Urinary bladder (tissue), 4 donors: ENCODE results near the gene SNORC. TPM values are rescaled to one million over a fixed set of nuclear protein-coding genes. Genes with fewer than 3 reads are reported as not detected.
"Not testable (repeated sequence)": the region's sequence is repeated elsewhere in the genome, so short reads cannot be mapped to it uniquely, and the experiment has no call there.

Experiments
- DNase-seq: peaks from one replicate; pipeline ENCODE4 v3.0.0-alpha.2; 2015; ENCODE audit errors: extremely low spot score
- H3K27ac ChIP-seq: one replicate; pipeline ENCODE4 v1.5.1; 2013; ENCODE audit warnings: low read depth, mild to moderate bottlenecking, moderate library complexity
- H3K36me3 ChIP-seq: one replicate; pipeline ENCODE4 v1.6.1; 2013; ENCODE audit warnings: mild to moderate bottlenecking, moderate library complexity; ENCODE audit not compliant: insufficient read depth
- H3K4me1 ChIP-seq: one replicate; pipeline ENCODE4 v1.6.1; 2013; ENCODE audit warnings: mild to moderate bottlenecking, moderate library complexity; ENCODE audit not compliant: insufficient read depth
- H3K4me3 ChIP-seq: one replicate; pipeline ENCODE4 v1.5.1; 2013; ENCODE audit warnings: low read depth, low read length
- WGBS: extraction: QIAGEN DNeasy Blood & Tissue Kit; methylation state at CpG from one replicate; pipeline ENCODE4 v1.1.7; 2013; 5-methylcytosine and 5-hydroxymethylcytosine counted together
- polyA plus RNA-seq: library from polyadenylated mRNA; stranded (reverse); fragments of 200-250 nt; gene quantifications from one replicate; pipeline ENCODE4 v1.2.3, GENCODE V29; 2013
- total RNA-seq: library from RNA; depleted of rRNA; stranded (reverse); fragments of >200 nt; gene quantifications from one replicate; pipeline ENCODE4 v1.2.3, GENCODE V29; 2014
- donor health status: healthy with polysubstance abuse.
- donor health status: healthy.

SNORC gene
- total and polyA plus RNA-seq, 2 donors: 0.48 to 0.98 TPM

DNA sequence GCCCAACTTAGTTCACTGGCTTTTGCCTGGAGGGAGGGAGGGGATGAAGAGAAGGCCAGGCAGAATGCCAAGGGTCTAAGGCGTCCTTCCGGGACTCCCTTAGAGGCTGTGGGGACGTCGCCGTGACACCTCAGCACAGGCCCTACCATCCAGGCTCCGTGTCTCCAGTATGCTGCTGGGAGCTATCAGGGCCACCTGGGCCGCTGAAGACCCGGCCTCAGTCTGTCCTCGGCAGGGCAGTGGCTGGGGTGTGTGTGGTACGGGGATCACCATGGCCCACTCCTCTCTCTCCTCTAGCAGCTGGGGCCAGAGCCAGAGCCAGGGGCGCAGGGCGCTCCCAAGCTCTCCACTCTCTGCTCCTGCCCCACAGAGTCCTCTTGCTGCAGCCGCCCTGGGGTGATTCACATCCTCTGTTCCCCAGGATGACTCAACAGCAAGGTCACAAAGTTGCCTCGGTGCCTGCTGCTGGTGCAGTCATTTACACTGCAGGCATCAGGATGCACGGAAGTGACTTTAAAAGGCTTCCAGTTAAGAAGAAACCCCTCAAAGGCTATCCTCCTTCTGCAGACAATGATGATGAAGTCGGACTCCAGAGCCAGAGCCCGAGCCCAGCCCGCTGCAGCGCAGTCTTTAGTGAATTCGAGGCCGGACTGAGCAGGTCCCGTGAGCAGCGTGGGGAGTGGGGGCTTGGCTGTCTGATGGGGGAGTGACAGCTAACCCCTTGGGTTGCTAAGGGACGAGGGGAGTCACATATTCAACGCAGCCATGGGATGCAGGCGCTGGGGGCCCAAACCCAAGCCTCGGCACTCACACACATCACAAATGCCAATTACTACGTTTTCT is 31.9 kb downstream of the SNORC start:
- Histone ChIP-seq H3K4me3 (no peak overlapping the region), H3K4me1 (no peaks in the 10 kb centered on the region), H3K27ac (no peak overlapping the region), H3K36me3 (no peaks in the 10 kb centered on the region)
- WGBS: 74% methylated on average over 28 of the region's 28 CpGs
- no peak for DNase-seq

DNA sequence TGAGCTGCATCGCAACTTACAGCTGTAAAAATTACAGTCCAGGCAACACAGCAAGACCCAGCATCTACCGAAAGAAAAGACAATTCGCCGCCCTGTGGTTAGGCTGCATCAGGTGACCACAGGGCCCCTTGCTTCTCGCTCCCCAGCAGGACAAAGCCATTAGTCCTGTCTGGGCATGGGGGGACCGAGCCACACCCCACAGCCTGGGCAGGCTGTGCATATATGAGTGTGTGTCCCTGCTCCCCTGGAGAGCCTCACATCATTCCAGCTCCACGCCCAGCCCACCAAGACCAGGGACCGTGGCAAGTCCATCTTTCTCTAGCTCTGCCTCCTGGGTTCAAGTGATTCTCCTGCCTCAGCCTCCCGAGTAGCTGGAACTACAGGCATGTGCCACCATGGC is 33.9 kb downstream of the SNORC start:
- Histone ChIP-seq H3K27ac (no peak overlapping the region), H3K36me3 (no peaks in the 10 kb centered on the region), H3K4me1 (no peaks in the 10 kb centered on the region), H3K4me3 (no peak overlapping the region)
- no peak for DNase-seq
- 80% methylated on average over 9 of the region's 9 CpGs for WGBS

DNA sequence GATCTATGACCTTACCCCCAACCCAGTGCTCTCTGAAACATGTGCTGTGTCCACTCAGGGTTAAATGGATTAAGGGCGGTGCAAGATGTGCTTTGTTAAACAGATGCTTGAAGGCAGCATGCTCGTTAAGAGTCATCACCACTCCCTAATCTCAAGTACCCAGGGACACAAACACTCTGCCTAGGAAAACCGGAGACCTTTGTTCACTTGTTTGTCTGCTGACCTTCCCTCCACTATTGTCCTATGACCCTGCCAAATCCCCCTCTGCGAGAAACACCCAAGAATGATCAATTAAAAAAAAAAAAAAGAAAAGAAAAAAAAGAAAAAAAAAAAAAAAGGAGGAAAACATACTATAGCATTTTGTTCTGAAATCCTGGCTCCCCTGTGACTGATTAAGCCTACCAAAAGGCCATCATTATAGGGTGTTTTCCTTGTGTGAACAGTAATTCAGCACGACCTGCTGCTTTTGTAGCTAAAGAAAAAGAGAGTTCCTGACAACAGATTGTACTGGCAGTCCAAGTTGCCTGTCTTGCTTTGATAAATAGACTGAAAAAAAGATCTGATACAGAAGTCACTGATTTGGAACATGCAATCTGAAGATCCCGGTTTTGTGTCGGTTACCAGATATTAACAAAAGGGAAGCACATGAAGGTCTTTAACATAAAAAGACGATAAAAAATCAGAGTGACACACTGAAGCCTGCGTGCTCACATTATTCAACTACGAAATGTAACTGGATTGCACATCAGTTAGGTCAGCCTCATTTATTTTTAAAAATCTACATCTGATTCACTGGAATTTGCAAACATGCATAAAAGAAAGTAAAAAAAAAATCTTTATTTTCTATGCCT is 37.0 kb downstream of the SNORC start:
- H3K27ac ChIP-seq, H3K4me3 ChIP-seq, H3K4me1 ChIP-seq, DNase-seq, H3K36me3 ChIP-seq: not testable (repeated sequence)
- 63% methylated on average over 10 of the region's 10 CpGs for WGBS

DNA sequence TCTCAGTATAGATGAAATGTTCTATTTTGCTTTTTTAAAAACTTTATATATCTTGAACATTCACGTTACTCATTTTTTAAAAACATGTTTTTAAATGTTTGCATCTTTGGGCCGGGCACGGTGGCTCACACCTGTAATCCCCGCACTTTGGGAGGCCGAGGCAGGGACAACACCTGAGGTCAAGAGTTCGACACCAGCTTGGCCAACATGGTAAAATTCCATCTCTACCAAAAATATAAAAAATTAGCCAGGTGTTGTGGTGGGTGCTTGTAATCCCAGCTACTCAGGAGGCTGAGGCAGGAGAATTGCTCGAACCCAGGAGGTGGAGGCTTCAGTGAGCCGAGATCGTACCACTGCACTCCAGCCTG is 37.6 kb downstream of the SNORC start:
- H3K36me3 ChIP-seq, DNase-seq, H3K4me3 ChIP-seq, H3K4me1 ChIP-seq, H3K27ac ChIP-seq: not testable (repeated sequence)
- WGBS: 91% methylated on average over 9 of the region's 9 CpGs

DNA sequence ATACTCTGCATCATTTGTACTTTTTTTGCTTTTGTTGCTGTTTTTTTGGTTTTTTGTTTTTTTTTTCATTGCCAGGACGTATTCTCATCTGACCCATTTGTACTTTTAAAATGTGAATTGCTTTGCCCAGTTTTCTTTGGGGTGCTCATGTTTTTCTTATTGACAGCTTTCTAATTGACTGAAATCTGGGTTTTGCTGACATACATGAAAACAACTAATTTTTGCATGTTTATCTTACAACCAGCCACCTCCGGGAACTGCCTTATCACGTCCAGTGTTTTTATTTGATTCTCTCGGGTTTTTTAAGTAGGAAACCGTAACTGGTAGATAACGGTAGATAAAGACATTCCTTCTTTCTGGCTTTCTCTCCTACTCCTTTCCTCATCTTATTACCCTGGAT is 38.6 kb downstream of the SNORC start:
- no peak for DNase-seq
- H3K36me3 ChIP-seq: no peaks in the 10 kb centered on the region
- no peak overlapping the region for H3K4me3 ChIP-seq
- H3K27ac ChIP-seq: no peak overlapping the region
- no peaks in the 10 kb centered on the region for H3K4me1 ChIP-seq
- 37% methylated on average over 6 of the region's 6 CpGs for WGBS

DNA sequence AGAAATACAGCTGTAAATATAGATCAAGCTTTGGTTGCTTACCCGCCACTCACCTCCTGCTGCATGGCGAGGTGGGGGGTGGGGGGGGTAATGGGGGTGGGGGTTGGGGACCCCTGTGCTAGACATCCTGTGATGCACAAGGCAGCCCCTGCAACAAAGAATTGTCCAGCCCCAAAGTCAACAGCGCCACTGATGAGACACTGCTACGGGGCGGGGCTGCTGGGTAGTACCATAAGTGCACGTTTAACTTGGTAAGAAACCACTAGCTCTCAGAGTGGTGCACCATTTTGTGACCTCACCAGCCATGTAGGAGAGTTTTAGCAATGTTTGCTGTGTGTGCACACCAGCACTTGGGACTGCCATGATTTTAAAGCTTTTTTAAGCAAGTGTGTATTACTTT is 40.3 kb downstream of the SNORC start:
- Histone ChIP-seq H3K27ac (no peak overlapping the region), H3K4me3 (no peak overlapping the region), H3K4me1 (no peaks in the 10 kb centered on the region), H3K36me3 (no peaks in the 10 kb centered on the region)
- DNase-seq: no peak
- 85% methylated on average over 6 of the region's 6 CpGs for WGBS

DNA sequence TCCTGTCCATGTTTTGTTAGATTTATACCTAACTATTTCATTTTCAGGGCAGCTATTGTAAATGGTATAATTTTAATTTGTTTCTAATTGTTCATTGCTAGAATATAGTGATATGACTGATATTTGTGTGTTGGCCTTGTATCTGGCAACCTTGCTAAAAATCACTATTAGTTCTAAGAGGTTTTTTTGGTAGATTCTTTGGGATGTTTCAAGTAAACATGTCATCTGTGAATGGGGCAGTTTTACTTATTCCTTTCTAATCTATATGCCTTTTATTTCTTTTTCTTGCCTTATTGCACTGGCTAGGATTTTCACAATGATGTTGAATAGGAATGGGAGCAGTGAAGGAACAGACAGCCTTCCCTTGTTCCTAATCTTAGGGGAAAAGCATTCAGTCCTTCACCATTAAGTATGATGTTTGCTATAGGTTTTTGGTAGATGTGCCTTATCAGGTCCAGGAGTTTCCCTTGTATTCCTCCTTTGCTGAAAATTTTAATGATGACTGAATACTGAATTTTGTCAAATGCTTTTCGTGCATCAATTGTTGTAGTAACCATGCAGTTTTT is 41.7 kb downstream of the SNORC start:
- Histone ChIP-seq H3K27ac (no peak overlapping the region), H3K4me1 (no peaks in the 10 kb centered on the region), H3K4me3 (no peak overlapping the region), H3K36me3 (no peaks in the 10 kb centered on the region)
- WGBS: 45% methylated on average over 1 of the region's 1 CpG
- no peak for DNase-seq

DNA sequence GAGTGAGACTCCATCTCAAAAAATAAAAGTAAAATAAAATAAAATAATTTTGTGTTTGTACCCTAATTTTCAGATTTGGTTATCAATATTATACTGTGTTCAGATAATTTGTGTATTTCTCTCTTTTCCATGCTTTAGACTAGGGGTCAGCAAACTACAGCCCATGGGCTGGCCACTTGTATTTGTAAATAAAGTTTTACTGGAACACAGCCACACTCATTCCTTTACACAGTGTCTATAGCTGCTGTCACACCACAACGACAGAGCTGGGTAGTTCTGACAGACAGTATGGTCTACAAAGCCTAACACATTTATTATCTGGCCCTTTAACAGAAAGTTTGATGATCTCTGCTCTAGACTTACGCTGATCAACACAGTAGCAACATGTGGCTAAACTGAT is 43.8 kb downstream of the SNORC start:
- 58% methylated on average over 2 of the region's 2 CpGs for WGBS
- Histone ChIP-seq H3K36me3 (no peaks in the 10 kb centered on the region), H3K4me3 (no peak overlapping the region), H3K27ac (no peak overlapping the region), H3K4me1 (no peaks in the 10 kb centered on the region)
- no peak for DNase-seq

DNA sequence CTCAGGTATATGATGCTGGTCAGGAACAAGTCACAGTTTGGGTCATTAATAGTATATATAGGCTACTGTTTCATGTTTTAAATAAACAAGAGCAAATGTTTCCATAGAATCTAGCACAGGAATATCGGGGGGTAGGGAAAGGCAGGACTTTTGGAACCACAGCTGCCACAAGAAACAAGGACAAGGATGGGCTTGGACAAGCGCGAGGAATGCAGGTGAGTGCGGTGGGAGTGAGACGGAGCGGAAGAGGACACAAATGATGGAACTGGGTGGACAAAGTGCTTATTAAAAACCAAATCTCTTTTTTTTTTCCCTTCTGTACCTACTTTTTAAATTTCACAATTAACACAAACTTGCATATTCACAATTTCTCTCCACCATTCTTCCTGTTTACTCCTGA is 49.1 kb downstream of the SNORC start:
- DNase-seq: no peak
- Histone ChIP-seq H3K4me1 (no peaks in the 10 kb centered on the region), H3K36me3 (no peaks in the 10 kb centered on the region), H3K27ac (no peak overlapping the region), H3K4me3 (no peak overlapping the region)
- 95% methylated on average over 6 of the region's 6 CpGs for WGBS

DNA sequence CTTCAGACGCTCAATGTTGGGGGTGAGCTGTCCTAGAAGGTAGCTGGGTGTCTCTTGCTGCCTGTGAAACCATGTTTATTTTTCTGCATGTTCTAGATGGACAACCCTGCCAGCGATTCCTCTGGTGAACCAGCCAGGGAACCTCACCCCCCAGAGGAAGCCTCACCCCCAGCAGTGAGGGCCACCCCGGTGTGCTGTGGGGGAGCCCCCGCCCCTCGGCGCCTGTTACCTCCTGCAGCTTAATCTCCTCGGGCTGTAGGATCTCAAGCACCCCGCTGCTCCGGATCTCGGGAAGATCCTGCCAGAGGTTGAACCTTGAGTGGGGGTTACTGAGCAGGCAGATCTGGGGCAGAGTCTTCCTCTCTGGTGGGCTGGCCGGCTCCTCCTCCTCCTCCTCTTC is 50.0 kb downstream of the SNORC start:
- no peak for DNase-seq
- Histone ChIP-seq H3K4me3 (no peak overlapping the region), H3K4me1 (no peaks in the 10 kb centered on the region), H3K27ac (no peak overlapping the region), H3K36me3 (no peaks in the 10 kb centered on the region)
- WGBS: 73% methylated on average over 11 of the region's 11 CpGs

DNA sequence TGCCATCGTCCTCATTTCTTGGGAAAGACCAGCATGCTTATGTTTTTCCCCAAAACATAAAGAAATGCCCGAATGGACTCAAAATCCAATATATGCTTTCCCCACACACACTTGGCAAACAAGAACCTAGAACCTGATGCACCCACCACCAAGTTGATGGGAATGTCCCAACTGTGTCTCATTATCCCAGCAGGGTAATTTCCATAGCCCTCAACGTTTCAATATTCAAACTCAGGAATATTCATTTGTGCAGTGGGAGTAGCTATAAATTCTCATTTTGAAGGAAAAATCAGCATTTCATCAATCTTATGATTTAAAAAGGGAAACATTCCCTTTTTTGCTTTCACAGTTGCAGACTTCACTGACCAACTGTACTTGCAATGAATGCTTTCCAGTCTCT is 50.7 kb downstream of the SNORC start:
- Histone ChIP-seq H3K4me3 (no peak overlapping the region), H3K36me3 (no peaks in the 10 kb centered on the region), H3K27ac (no peak overlapping the region), H3K4me1 (no peaks in the 10 kb centered on the region)
- DNase-seq: no peak
- WGBS: 80% methylated on average over 3 of the region's 3 CpGs

DNA sequence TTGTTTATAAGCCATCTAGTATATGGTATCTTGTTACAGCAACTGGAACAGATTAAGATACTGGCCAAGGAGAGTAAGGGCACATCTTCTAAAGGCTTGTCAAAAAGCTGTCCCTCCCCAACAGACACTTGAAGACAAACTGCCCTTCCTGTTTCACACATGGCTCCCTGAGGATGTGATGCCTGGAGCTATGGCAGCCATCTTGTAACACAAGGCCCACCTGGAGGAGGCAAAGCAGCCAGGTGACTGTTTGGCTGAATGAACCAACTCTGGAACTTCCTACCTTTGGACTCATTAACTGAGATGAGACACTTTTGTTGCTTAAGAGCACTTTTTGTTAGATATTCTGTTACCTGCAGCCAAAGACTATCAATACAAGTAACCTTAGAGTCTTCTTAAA is 54.4 kb downstream of the SNORC start:
- no peaks in the 10 kb centered on the region for H3K36me3 ChIP-seq
- H3K27ac ChIP-seq: no peak overlapping the region
- no peak for DNase-seq
- peaks cover 2% of the 10 kb centered on the region for H3K4me1 ChIP-seq
- H3K4me3 ChIP-seq: no peak overlapping the region

DNA sequence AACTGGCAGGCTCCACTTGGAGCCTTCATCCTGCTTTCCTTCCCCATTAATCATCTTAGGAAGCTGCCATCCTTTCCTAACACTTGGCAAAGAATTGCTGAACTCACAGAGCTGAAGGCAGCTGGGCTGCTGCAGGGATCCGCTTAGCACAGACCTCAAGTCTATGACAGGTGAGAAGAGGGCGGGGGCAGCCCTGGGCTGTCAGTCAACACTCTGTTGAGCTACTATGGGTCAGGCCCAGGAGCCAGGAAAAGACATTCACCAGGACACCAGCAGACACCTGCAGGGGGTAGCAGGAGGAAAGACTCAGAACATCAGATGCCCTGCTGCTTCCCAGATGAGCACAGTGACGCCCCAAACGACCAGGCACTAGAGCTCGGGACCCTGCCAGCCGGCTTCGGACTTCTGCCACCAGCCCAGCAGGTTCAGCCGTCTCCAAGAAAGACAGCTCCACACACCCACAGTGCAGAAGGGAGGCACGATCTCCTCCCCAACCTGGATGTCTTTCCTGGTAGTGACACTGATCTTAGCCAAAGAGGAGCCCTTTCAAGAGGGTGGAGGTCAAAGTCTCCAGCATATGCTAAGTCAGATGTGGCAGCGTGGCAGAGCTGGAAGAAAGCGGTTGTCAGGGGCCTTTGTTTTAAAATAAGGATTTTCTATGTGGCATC is 55.2 kb downstream of the SNORC start:
- Histone ChIP-seq H3K36me3 (no peaks in the 10 kb centered on the region), H3K4me3 (no peak overlapping the region), H3K4me1 (peaks cover 2% of the 10 kb centered on the region), H3K27ac (no peak overlapping the region)
- no peak for DNase-seq
- WGBS: 45% methylated on average over 11 of the region's 11 CpGs

DNA sequence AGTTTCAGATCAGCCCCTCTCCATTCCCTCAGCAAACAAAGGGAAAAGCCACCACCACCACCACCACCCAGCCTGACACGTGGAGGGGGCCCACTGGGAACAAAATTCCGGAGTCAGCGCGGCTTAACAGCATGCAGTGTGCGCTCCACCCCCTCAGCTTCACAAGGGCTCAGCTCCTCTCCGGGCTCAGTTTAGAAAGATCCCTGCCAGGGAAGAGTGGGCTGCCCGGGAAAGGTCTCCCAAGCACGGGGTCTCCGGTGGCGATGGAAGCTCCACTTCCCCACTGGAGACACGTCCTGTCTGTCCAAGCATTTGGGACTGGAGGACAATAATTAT is 55.7 kb downstream of the SNORC start:
- Histone ChIP-seq H3K27ac (no peak overlapping the region), H3K4me3 (no peak overlapping the region), H3K4me1 (peaks cover 2% of the 10 kb centered on the region), H3K36me3 (no peaks in the 10 kb centered on the region)
- no peak for DNase-seq
- 40% methylated on average over 11 of the region's 11 CpGs for WGBS
